Posterior vena cava (tissue), 2 donors: ENCODE results near the gene RAP1GDS1. TPM values are rescaled to one million over a fixed set of nuclear protein-coding genes. Genes with fewer than 3 reads are reported as not detected.
"Not testable (repeated sequence)": the region's sequence is repeated elsewhere in the genome, so short reads cannot be mapped to it uniquely, and the experiment has no call there.

Source experiments
- DNase-seq: peaks from one replicate; pipeline ENCODE4 v3.0.0-alpha.2; 2020; ENCODE audit warnings: low spot score
- intact Hi-C, 2 donors: fragments of 100-400 bp; cut with DNase I; formaldehyde crosslinking; loops; one replicate each; pipeline versions ENCODE4 v1.14.1 to v1.14.2; 2022 to 2023
- total RNA-seq, 2 donors: library from RNA; stranded (reverse); fragmentation: NEBNext Ultra II Directional; extraction: Animal tissue kit (Norgen Biotek cat#: 25700); gene quantifications; one replicate each; pipeline ENCODE4 v1.2.1, GENCODE V29; 2021
- donor health status: DM: yes; HTN: yes; CAD: no.
- donor health status: DM: yes; HTN: yes; CAD: no.

The RAP1GDS1 gene
- total RNA-seq, 2 donors from 2014 or later = 36.1 to 40.3 TPM

DNA sequence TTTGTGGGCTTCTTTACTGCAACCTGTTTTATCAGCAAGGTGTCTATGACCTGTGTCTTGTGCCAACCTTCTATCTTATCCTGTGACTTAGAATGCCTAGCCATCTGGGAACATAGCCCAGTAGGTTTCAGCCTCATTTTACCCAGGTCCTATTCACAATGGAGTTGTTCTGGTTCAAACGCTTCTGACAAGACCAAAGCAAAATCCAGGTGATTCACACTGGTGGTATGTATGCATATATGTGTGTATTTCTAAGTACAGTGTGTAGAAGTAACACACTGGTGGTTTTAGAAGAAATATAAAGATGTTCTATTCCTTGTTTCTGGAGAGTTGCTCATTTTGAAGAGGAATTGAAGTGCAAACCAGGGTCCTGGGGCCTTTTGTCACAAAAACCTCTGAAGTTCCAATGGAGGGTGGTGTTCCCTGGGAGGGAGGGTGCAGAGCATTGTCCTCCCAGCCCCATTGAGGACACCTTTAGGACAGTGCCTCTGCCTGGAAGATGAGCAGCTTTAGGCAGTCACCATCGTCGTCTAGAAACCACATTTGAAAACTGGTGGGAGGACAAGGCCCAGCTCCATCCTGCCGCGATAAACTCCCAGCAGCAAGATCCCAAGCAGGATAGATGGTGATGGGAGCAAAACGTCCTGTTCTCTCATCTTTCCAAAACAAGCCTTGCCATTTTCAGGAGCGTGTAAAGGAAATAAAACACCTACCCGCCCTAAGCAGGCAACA, 205.8 kb downstream of the RAP1GDS1 start:
- intact Hi-C loops = loop anchor here in 1 of 2 donors (10.0 kb wide), 1 partner anchor 588 kb away; no protein-coding TSS in a partner anchor
- DNase-seq = no peak

- peak; percentile 85 for DNase-seq
- intact Hi-C loops = loop anchor here in 1 of 2 donors (10.0 kb wide), 1 partner anchor 587 kb away; no protein-coding TSS in a partner anchor
Measured at GRCh38 chr4:98467627-98468072, 206.5 kb downstream of the RAP1GDS1 start.

- intact Hi-C loops = loop anchor here in 1 of 2 donors (10.0 kb wide), 1 partner anchor 586 kb away; no protein-coding TSS in a partner anchor
- no peak for DNase-seq
Measured at GRCh38 chr4:98468709-98469108, 207.5 kb downstream of the RAP1GDS1 start.

DNA sequence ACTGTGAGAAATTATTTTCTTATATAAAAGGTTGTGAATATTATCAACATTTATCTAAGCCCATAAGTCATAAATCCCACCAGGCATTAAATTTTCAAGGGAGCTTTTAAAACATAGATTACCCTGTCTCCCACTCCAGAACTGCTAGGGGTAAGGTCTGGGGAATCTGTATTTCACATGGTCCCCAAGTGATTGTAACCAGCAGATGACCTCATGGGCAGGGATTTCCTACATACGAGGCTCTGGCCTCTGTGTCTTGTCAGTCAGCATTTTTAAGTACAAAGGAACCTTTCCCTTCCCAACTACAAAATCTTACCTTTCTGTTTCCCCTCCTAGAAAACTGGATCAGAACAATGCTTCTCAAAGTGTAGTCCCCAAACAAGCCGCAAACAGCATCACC, 208.6 kb downstream of the RAP1GDS1 start:
- no peak for DNase-seq
- intact Hi-C loops = loop anchor here in 1 of 2 donors (10.0 kb wide), 1 partner anchor 585 kb away; no protein-coding TSS in a partner anchor

GRCh38 chr4:98470366-98470765, 209.2 kb downstream of the RAP1GDS1 start:
- intact Hi-C loops = no loop called here
- no peak for DNase-seq

DNA sequence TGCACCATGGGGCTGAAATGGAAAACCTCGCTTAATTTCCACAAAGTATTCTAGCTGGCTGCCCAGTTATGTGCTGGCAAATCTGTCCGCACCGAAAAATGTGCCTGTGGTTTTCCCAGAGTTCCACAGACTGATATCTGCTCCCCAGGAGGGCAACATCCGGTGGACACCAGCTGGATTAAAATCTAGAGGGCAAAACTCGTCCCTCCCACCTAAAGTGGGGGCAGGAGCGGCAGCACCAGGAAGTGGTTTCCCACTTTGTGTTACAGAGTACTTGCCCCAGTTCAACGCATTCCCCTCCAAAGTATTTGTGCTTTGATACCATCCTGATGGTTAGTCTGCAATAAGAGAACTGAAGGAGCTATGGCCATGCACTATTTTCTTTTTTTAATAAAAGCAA, 209.6 kb downstream of the RAP1GDS1 start:
- DNase-seq = no peak
- intact Hi-C loops = no loop called here

DNA sequence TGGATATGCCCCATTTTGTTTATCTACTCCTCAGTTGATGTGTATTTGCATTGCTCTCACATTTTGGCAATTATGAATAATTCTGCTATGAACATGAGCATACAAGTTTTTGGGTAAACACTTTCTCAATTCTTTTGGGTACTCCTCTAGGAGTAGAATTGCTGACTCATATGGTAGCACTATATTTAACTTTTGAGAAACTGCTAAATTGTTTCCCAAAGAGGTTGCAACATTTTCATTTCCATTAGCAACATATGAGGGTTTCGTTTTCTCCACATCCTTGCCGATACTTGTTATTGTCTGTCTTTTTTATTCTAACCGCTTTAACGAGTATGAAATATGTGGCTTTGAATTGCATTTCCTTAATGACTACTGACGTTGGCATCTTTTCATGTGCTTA, 211.9 kb downstream of the RAP1GDS1 start:
- intact Hi-C loops = no loop called here
- DNase-seq = no peak

DNA sequence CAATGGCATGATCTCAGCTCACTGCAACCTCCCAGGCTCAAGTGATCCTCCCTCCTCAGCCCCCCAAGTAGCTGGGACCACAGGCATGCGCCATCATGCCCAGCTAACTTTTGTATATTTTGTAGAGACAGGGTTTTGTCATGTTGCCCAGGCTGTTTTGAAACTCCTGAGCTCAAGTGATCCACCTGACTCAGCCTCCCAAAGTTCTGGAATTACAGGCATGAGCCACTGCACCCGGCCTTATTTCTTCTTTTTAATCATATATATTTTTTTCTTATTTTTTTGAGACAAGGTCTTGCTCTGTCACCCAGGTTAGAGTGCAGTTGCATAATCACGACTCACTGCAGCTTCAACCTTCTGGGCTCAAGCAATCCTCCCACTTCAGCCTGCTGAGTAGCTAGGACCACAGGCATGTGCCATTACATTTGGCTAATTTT, 213.2 kb downstream of the RAP1GDS1 start:
- intact Hi-C loops = no loop called here
- DNase-seq = no peak

GRCh38 chr4:98476891-98477290, 215.7 kb downstream of the RAP1GDS1 start:
- DNase-seq = no peak
- intact Hi-C loops = no loop called here

- DNase-seq, intact Hi-C loops: not testable (repeated sequence)
Measured at GRCh38 chr4:98479590-98479989, 218.4 kb downstream of the RAP1GDS1 start.

- intact Hi-C loops = no loop called here
- no peak for DNase-seq
Measured at GRCh38 chr4:98480535-98480934, 219.4 kb downstream of the RAP1GDS1 start.

DNA sequence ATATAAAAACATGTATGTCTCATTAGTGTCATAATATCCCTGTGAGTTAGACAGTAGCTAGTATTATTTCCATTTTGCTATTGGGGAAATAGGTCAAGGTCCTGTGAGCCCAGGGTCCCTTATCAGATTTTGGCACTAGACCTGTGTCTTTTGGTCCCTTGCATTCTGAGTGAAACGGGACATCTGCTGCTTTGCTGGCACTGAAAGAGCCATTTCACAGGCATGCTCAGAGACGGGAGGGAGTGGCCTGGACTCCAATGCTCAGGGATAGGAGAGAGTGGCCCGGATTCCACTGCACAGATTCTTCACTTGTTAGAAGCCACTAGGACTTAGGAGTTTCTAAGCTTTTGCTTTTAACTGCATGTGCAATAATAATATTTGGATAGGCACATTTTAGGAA, 220.0 kb downstream of the RAP1GDS1 start:
- no peak for DNase-seq
- intact Hi-C loops = no loop called here

DNA sequence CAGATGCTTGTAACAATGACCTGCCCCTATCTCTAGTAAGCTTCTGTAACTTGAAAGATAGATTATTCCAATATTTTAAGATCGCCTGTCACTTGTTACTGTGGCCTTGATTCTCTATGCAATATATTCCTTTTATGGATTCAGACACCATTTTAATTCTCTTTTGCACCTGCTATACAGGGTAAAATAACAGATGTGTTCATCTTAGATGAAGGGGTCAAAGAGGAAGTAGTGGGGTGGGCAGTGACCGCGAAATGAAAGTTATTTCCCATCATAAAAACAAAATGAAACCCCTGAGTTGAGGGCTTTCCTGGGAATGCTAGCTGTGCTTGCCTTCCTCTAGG, 221.3 kb downstream of the RAP1GDS1 start:
- intact Hi-C loops = no loop called here
- DNase-seq = no peak

- intact Hi-C loops = no loop called here
Measured at GRCh38 chr4:98482847-98483806, 221.9 kb downstream of the RAP1GDS1 start.

GRCh38 chr4:98484031-98484430, 222.8 kb downstream of the RAP1GDS1 start:
- intact Hi-C loops = no loop called here
- no peak for DNase-seq

More at GRCh38 chr4:98482847-98483806, 221.9 kb downstream of the RAP1GDS1 start:
- DNase-seq = no peak

DNA sequence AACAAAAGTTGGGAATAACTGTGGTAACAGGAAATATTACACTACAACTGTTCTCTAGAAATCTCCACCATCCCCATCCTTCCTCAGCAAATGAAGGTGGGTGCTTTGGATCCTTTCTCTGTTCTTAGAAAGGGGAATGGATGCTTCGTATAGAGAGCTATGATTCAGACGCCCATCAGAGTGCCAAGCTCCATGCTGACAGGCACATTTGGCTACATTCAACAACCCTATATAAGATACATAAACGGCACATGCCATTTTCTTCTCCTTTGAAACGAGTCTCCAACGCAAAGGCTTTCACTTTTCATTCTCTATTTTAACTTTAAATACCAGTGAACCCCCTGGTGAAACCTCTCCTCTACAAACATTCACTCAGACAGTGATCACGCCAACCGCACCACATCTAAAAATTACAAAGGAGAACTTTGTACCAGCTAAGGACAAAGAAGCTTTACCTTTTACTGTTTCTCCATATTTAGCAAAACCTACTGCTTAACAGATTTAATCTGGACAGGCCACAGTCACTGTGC, 224.7 kb downstream of the RAP1GDS1 start:
- DNase-seq = no peak
- intact Hi-C loops = no loop called here

GRCh38 chr4:98490251-98490650, 229.1 kb downstream of the RAP1GDS1 start:
- intact Hi-C loops = no loop called here
- no peak for DNase-seq

DNA sequence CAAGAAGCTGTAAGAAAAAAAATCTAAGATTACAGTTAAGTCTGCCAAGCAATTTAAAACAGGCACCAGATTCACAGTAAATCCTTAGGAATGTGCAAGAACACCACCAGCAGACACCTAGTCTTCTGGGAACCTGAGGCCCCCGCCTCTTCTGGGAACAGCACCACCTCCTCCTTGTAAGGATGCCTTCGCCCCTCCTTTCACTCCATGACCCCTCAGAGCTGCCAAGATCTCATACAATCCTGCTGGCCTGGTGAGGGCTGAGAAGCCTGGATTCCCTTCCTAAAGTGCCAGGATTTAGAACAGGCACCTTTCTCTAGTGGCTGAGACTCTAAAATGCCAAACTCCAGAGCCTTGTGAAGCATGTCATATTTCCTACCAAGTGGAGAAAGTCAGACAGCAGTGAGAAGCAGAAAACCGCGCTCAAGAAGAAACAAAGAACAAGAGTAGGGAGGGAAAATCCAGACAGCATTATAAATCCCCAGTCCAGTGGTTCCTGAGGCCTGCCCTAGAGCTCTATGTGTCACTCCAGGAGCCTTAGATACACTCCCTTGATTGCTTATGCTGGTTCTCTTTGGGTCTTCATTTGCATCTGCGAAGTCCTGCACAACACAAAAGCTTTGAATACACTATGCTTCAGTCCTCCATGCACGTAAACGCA, 230.8 kb downstream of the RAP1GDS1 start:
- DNase-seq = no peak
- intact Hi-C loops = no loop called here

- intact Hi-C loops = no loop called here
- no peak for DNase-seq
Measured at GRCh38 chr4:98493296-98493695, 232.1 kb downstream of the RAP1GDS1 start.
